ENCODE data around the gene PACRG.

Gene PACRG

DNA sequence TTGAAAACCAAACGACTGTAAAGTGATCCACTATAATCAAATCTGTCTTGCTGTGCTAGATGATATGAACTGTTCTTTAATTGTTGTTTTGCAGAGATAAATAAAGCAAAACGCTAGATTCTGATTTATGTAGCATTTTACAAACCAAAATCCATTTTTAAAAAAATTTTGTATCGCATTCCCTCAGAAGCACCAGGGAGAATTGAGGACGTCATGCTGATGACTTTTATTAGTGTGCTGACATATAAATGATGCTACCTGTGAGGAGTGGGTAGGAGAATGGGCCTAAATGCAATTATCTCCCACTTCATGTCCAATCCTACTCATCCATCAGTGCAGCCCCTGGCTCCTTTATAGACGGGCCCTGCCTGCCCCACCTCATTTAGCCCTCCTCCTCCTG lies 282.4 kb downstream of the PACRG start:
- TF ChIP-seq, protein P1, sequence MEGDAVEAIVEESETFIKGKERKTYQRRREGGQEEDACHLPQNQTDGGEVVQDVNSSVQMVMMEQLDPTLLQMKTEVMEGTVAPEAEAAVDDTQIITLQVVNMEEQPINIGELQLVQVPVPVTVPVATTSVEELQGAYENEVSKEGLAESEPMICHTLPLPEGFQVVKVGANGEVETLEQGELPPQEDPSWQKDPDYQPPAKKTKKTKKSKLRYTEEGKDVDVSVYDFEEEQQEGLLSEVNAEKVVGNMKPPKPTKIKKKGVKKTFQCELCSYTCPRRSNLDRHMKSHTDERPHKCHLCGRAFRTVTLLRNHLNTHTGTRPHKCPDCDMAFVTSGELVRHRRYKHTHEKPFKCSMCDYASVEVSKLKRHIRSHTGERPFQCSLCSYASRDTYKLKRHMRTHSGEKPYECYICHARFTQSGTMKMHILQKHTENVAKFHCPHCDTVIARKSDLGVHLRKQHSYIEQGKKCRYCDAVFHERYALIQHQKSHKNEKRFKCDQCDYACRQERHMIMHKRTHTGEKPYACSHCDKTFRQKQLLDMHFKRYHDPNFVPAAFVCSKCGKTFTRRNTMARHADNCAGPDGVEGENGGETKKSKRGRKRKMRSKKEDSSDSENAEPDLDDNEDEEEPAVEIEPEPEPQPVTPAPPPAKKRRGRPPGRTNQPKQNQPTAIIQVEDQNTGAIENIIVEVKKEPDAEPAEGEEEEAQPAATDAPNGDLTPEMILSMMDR (IDR thresholded peaks at IDR 0.05; ENCODE audit: low read depth, low read length) = no peak
- no peak for DNase-seq (ENCODE audit: extremely low read depth, low read depth)

DNA sequence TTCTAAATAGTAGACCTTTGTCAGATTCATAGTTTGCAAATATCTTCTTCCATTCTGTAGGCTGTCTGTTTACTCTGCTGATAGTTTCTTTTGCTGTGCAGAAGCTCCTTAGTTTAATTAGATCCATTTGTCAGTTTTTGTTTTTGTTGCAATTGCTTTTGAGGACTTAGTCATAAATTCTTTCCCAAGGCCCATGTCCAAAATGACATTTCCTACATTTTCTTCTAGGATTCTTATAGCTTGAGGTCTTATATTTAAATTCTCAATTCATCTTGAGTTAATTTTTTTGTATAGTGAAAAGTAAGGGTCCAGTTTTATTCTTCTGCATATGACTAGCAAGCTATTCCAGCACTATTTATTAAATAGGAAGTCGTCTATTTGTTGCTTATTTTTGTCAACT lies 287.0 kb downstream of the PACRG start:
- DNase-seq (ENCODE audit: extremely low read depth, low read depth) = no peak
- TF ChIP-seq, protein P1 (IDR thresholded peaks at IDR 0.05; ENCODE audit: low read depth, low read length) = no peak

- TF ChIP-seq, protein P1 (IDR thresholded peaks at IDR 0.05; ENCODE audit: low read depth, low read length) = no peak
- no peak for DNase-seq (ENCODE audit: extremely low read depth, low read depth)
These were observed 290.0 kb downstream of the PACRG start for GRCh38 chr6:163017801-163018200.

DNA sequence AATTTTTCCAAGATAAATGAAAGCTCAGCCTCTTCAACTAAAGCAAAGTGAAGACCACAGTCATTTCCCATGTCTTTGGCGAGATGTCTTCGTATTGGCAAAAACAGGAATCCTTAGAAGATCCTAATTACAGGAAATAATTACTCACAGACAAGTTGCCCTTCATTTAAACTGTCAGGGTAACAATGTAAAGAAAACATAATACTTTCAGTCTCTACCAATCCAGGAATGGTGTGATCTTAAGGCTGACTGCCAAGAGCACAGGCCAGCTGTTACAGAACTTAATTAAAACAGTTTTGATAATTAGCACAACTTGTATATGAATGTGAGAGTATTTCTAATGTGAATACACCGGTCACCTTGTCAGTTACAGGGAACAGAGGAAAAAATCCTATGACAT lies 292.2 kb downstream of the PACRG start:
- TF ChIP-seq, protein P1 (IDR thresholded peaks at IDR 0.05; ENCODE audit: low read depth, low read length) = no peak
- no peak for DNase-seq (ENCODE audit: extremely low read depth, low read depth)

- DNase-seq (ENCODE audit: extremely low read depth, low read depth) = no peak
- TF ChIP-seq, protein P1 (IDR thresholded peaks at IDR 0.05; ENCODE audit: low read depth, low read length) = no peak
These were observed 293.3 kb downstream of the PACRG start for GRCh38 chr6:163021054-163021453.

DNA sequence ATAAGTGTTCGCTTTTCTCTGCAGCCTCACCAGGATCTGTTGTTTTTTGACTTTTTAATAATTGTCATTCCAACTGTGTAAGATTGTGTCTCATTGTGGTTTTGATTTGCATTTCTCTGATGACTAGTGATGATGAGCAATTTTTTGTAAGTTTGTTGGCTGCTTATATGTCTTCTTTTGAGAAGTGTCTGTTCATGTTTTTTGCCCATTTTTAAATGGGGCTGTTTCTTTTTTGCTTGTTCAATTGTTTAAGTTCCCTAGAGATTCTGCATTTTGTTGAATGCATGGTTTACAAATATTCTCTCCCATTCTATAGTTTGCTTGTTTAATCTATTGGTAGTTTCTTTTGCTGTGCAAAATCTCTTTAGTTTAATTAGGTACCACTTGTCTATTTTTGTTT lies 295.9 kb downstream of the PACRG start:
- no peak for DNase-seq (ENCODE audit: extremely low read depth, low read depth)
- TF ChIP-seq, protein P1 (IDR thresholded peaks at IDR 0.05; ENCODE audit: low read depth, low read length) = no peak

DNA sequence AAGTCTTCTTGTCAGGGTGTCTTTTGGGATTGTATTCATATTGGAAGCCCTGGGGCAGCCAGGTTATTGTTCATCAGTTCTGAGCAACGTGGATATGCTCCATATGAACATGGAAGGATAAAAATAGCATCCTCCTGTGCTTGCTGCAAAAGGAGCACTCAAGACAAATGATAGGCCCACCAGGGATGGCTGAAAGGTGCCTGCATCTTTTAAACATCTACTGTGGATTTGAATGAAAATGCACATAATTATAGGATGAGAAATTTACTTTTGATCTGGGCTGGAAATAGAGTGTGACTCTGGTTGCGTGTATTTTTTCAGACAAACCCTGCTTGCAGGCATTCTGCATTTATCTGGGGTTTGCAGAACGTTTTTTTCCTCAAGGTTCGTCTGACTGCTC lies 299.1 kb downstream of the PACRG start:
- TF ChIP-seq, protein P1 (IDR thresholded peaks at IDR 0.05; ENCODE audit: low read depth, low read length) = no peak
- no peak for DNase-seq (ENCODE audit: extremely low read depth, low read depth)

Measured in AG09319 (cell line).